Thymus (tissue), 11 donors: Measurements from ENCODE around the gene NEIL3. TPM values are rescaled to one million over a fixed set of nuclear protein-coding genes. Genes with fewer than 3 reads are reported as not detected.

Experiments
- DNase-seq, 9 donors: peaks; one replicate each; pipeline ENCODE4 v3.0.0-alpha.2; 2013; ENCODE audit warnings: low spot score in 9 of 9, low read depth in 6 of 9, missing footprints in 1 of 9
- H3K27ac ChIP-seq, 2 donors: one replicate each; pipeline ENCODE4 v1.5.1; 2013; ENCODE audit warnings: control low read depth in 1 of 2, low read depth in 1 of 2, low read length in 1 of 2, mild to moderate bottlenecking in 1 of 2, moderate library complexity in 1 of 2
- H3K27me3 ChIP-seq, 2 donors: one replicate each; pipeline ENCODE4 v1.5.1; 2013; ENCODE audit warnings: low read length in 1 of 2; ENCODE audit not compliant: control insufficient read depth in 2 of 2, insufficient read depth in 1 of 2
- H3K36me3 ChIP-seq, 2 donors: one replicate each; pipeline ENCODE4 v1.5.1; 2013; ENCODE audit warnings: low read length in 1 of 2, mild to moderate bottlenecking in 1 of 2, moderate library complexity in 1 of 2; ENCODE audit not compliant: control insufficient read depth in 2 of 2, insufficient read depth in 2 of 2
- H3K4me1 ChIP-seq, 2 donors: one replicate each; pipeline ENCODE4 v1.5.1; 2013; ENCODE audit warnings: low read length in 2 of 2; ENCODE audit not compliant: control insufficient read depth in 2 of 2, insufficient read depth in 2 of 2
- H3K4me3 ChIP-seq, 2 donors: one replicate each; pipeline ENCODE4 v1.5.1; 2013; ENCODE audit warnings: low read length in 2 of 2, control low read depth in 1 of 2, mild to moderate bottlenecking in 1 of 2
- H3K9me3 ChIP-seq, 2 donors: one replicate each; pipeline ENCODE4 v1.5.1; 2013; ENCODE audit warnings: low read length in 1 of 2, mild to moderate bottlenecking in 1 of 2; ENCODE audit not compliant: control insufficient read depth in 2 of 2, insufficient read depth in 1 of 2
- WGBS: extraction: QIAGEN DNeasy Blood & Tissue Kit; methylation state at CpG from one replicate; pipeline ENCODE4 v1.1.7; 2013; 5-methylcytosine and 5-hydroxymethylcytosine counted together
- polyA plus RNA-seq: library from polyadenylated mRNA; stranded (reverse); fragments of 200-250 nt; gene quantifications from one replicate; pipeline ENCODE4 v1.2.3, GENCODE V29; 2013
- total RNA-seq: library from RNA; stranded (reverse); fragments of 120-200 nt; gene quantifications from one replicate; pipeline ENCODE4 v1.2.4, GENCODE V29; 2013
- donor health status: healthy.

The NEIL3 gene
- total and polyA plus RNA-seq, 2 donors = 3.6 to 44.9 TPM

DNA sequence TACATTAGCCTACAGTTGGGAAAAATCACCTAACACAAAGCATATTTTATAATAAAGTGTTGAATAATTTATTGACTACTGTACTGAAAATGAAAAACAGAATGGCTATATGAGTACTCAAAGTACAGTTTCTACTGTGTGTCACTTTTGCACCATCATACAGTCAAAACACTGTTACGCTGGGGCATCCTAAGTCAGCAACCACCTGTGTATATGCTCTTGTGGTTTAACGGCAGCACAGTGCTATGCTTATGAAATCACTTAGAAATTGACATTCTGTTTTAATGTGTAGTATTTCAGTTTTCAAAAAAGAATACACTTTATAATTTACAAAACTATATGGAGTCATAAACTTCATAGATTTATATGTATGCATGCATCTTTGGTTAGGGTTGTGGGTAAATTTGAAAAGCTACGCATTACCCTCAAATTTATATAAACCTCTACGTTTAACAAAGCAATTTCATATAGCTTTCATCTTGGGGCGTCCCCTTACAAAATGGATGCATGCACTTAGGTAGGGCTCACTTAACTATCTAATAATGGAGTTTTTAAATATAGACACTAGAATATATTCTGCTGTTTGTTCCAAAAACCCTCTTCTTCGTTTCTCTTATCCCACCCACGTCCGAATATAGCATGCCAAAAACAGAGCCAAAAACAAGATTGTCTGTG, 690 bp upstream of the NEIL3 start:
- 7% methylated on average over 8 of the region's 8 CpGs for WGBS

DNA sequence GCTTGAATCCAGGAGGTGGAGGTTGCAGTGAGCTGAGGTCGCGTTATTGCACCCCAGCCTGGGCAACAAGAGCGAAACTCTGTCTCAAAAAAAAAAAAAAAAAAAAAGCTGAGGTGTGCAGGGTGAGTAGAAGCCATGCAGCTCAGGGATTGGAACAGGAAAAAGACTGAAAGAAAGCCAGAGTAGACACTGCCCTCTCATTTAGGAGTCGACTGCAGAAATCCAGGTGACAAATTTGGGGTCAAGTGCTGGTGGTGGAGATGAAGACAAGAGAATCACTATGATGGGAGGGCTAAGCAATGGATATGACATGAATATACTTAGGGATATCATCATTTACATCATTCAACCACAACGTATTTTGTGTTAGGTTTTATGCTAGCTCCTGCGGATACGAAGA, 1.9 kb downstream of the NEIL3 start:
- 58% methylated on average over 7 of the region's 7 CpGs for WGBS

More for the DNA sequence above, 690 bp upstream of the NEIL3 start:
- Histone ChIP-seq H3K27ac (peak overlapping the region; percentile 98 to 99), H3K9me3 (no peaks in the 10 kb centered on the region), H3K4me1 (peaks cover 11 to 25% of the 10 kb centered on the region in 2 donors), H3K27me3 (no peaks in the 10 kb centered on the region), H3K36me3 (no peaks in the 10 kb centered on the region), H3K4me3 (peak overlapping the region; percentile 93 to 95)
- DNase-seq = peak; percentile 59 to 92 (median 77)

DNA sequence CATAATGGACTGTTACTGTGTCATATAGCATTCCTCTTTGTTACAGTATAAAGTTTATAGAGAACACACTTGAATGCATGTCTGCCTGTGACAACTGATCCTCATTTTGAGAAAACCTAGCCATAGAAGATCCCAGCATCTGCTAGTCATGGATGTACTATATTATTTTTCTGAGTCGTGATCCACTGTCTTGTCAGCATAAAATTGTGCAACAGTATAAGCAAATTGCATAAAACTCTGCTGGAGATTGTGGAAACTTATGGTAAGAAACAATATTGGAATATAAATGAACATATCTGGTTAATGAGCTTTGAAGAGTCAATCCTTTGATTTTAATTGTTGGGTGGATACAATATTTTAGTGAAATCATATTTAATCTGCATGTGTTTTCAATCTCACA, 3.6 kb downstream of the NEIL3 start:
- H3K36me3 ChIP-seq = peaks cover 0 to 8% of the 10 kb centered on the region in 2 donors
- DNase-seq = no peak
- WGBS = 84% methylated on average over 1 of the region's 1 CpG
- H3K4me1 ChIP-seq = peaks cover 9 to 22% of the 10 kb centered on the region in 2 donors
- H3K4me3 ChIP-seq = peak overlapping the region in 1 of 2 donors; percentile 93
- peak overlapping the region in 1 of 2 donors; percentile 32 for H3K27ac ChIP-seq
- no peaks in the 10 kb centered on the region for H3K9me3 ChIP-seq
- H3K27me3 ChIP-seq = no peaks in the 10 kb centered on the region

More for the DNA sequence above, 1.9 kb downstream of the NEIL3 start:
- H3K9me3 ChIP-seq = no peaks in the 10 kb centered on the region
- peak overlapping the region; percentile 39 to 93 for H3K4me3 ChIP-seq
- peak overlapping the region in 1 of 2 donors; percentile 99 for H3K27ac ChIP-seq
- peaks cover 0 to 6% of the 10 kb centered on the region in 2 donors for H3K36me3 ChIP-seq
- H3K4me1 ChIP-seq = peaks cover 14 to 27% of the 10 kb centered on the region in 2 donors
- no peaks in the 10 kb centered on the region for H3K27me3 ChIP-seq
- DNase-seq = peak in 1 of 9 donors; percentile 59

DNA sequence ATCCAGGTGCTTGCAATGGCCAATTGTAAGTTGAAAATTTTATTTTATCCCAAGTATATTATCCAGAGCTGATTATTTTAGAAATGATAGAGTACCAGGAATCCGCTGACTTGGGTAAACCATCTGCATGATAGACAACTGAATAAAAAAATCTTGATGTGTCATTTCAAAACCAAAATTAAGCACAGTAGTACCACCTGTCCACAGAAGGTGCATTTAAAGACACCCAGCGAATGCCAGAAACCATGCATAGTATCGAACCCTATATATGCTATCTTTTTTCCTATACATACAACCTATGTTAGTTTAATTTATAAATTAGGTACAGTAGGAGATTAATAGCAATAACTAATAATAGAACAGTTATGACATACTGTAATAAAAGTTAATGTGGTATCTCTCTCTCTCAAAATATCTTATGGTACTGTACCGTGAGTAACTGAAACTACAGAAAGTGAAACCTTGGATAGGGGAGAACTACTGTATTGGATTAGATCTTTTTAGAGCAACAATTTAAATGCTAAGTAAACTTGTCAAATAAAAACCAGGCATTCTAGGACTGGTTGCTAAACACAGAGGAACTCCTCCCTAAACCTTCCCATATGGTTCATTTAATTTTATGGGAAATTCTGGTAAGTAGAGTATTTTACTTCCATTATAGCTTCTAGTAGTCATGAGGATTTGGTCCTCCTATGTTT, 6.2 kb downstream of the NEIL3 start:
- Histone ChIP-seq H3K36me3 (peaks cover 0 to 17% of the 10 kb centered on the region in 2 donors), H3K27ac (peak overlapping the region in 1 of 2 donors; percentile 75), H3K4me3 (peak overlapping the region; percentile 21 to 43), H3K9me3 (no peaks in the 10 kb centered on the region), H3K27me3 (no peaks in the 10 kb centered on the region), H3K4me1 (peaks cover 20 to 37% of the 10 kb centered on the region in 2 donors)
- 69% methylated on average over 4 of the region's 4 CpGs for WGBS
- DNase-seq = peak in 1 of 9 donors; percentile 59

DNA sequence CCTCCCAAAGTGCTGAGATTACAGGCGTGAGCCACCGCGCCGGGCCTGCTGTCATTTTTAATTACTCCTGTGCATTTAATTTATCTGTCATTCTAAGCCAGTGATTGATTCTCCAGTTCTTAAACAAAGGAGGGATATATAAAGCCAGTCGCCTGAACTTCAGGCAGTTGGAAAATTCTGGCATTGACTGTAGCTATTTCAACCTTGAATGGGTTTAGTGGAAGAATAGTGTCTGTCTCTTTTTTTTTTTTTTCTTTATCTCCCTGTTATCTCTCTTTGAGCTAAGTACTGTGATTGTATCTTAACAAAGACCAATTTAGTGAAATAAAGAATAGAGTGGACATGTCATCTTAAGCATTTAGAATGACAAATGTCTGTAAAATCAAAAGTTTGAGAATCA, 11.0 kb downstream of the NEIL3 start:
- Histone ChIP-seq H3K27me3 (no peaks in the 10 kb centered on the region), H3K4me3 (no peak overlapping the region), H3K4me1 (peaks cover 19 to 41% of the 10 kb centered on the region in 2 donors), H3K27ac (peak overlapping the region in 1 of 2 donors; percentile 34), H3K9me3 (no peaks in the 10 kb centered on the region), H3K36me3 (peaks cover 0 to 35% of the 10 kb centered on the region in 2 donors)
- DNase-seq = no peak
- WGBS = 98% methylated on average over 5 of the region's 5 CpGs

DNA sequence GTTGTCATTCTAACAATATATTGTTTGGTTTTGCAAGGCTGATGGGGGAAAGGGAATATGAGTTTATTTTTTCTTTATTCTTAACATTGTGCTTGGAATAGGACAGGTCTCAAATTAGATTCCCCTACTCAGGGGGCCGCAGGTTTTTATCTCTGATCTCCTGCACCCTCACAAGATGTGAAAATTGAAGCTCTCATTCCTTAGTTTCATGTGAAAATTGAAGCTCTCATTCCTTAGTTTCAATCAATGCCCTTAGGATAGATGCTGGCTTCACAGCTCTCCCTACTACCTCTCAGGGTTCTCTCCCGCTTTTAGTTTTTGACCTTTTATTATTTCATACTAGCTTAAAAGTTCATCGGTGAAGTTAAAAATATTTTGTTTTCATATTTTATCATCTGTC, 12.0 kb downstream of the NEIL3 start:
- H3K9me3 ChIP-seq = no peaks in the 10 kb centered on the region
- H3K27me3 ChIP-seq = no peaks in the 10 kb centered on the region
- no peak overlapping the region for H3K27ac ChIP-seq
- H3K4me1 ChIP-seq = peaks cover 19 to 38% of the 10 kb centered on the region in 2 donors
- no peak for DNase-seq
- WGBS = 97% methylated on average over 3 of the region's 3 CpGs
- no peak overlapping the region for H3K4me3 ChIP-seq
- H3K36me3 ChIP-seq = peaks cover 0 to 36% of the 10 kb centered on the region in 2 donors

DNA sequence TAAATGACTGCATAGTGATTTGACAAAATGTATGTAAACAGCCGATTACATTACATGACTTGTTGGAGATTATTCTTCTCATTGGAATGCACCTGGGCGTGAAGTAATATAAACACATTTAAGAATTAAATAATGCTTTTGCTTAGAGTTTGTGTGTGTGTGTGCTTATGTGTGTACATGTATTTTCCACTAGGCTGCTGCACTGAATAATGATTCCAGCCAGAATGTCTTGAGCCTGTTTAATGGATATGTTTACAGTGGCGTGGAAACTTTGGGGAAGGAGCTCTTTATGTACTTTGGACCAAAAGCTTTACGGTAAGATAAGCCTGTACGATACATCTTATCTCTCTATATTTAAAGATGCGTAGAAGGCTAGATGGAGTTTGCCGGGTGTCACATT, 12.6 kb downstream of the NEIL3 start:
- Histone ChIP-seq H3K36me3 (peaks cover 0 to 41% of the 10 kb centered on the region in 2 donors), H3K4me3 (no peak overlapping the region), H3K9me3 (no peaks in the 10 kb centered on the region), H3K27ac (no peak overlapping the region), H3K27me3 (no peaks in the 10 kb centered on the region), H3K4me1 (peaks cover 19 to 36% of the 10 kb centered on the region in 2 donors)
- no peak for DNase-seq
- 96% methylated on average over 7 of the region's 7 CpGs for WGBS

DNA sequence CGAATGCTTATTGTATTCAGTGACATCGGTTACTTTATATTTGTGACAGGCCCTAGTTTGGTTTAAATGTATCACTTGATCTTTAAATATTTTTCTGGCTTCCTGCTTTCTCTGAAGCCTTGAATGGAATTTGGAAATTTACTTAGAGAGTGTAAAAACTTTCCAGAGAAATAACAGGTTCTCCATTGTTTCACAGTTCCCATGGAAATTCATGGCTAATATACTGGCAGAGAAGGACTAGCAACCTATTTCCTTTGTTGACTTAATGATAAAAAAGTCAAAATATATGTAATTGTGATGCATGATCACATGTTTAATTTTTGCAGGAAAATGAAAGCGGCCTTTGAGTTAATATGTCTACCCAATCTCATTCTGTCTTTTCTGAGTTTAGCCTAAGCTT, 13.2 kb downstream of the NEIL3 start:
- Histone ChIP-seq H3K4me1 (peaks cover 16 to 31% of the 10 kb centered on the region in 2 donors), H3K36me3 (peaks cover 0 to 45% of the 10 kb centered on the region in 2 donors), H3K4me3 (no peak overlapping the region), H3K9me3 (no peaks in the 10 kb centered on the region), H3K27me3 (no peaks in the 10 kb centered on the region), H3K27ac (peak overlapping the region in 1 of 2 donors; percentile 85)
- WGBS = 94% methylated on average over 3 of the region's 3 CpGs
- no peak for DNase-seq

DNA sequence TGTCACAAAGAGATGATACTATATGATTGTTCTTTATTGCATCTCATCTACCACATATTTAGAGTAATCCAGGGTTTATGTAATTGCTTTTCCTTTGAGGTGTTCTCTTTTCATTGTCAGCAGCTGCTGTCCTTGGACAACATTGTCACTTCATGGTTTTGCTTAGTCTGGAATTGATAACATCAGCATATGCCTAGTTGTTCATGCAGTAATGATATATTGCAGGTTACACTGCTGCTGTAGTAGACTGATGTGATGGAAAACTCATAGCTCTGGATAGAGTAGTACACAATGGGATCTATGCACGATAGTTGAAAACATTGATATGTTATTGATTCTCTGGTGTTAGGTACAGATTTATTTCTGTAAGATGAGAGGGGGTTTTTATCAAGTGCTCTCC, 13.7 kb downstream of the NEIL3 start:
- H3K4me3 ChIP-seq = no peak overlapping the region
- no peaks in the 10 kb centered on the region for H3K9me3 ChIP-seq
- no peak for DNase-seq
- no peaks in the 10 kb centered on the region for H3K27me3 ChIP-seq
- H3K27ac ChIP-seq = peak overlapping the region; percentile 36 to 85
- WGBS = 97% methylated on average over 1 of the region's 1 CpG
- peaks cover 14 to 26% of the 10 kb centered on the region in 2 donors for H3K4me1 ChIP-seq
- peaks cover 0 to 47% of the 10 kb centered on the region in 2 donors for H3K36me3 ChIP-seq
